Measurements from ENCODE around the gene GIGYF2. TPM values are rescaled to one million over a fixed set of nuclear protein-coding genes. Genes with fewer than 3 reads are reported as not detected.

Gene GIGYF2
- total and polyA plus RNA-seq, 2 donors from 2014 or later, result 13.5 to 79.8 TPM

- intact Hi-C loops (cut with DNase I), result no loop called here
- Histone ChIP-seq H3K4me3 (ENCODE audit: low read length in 3 of 3) (no peak overlapping the region), H3K9me3 (ENCODE audit: control insufficient read depth in 2 of 3, insufficient read depth in 1 of 3, low read length in 3 of 3) (no peaks in the 10 kb centered on the region), H3K9ac (ENCODE audit: low read length in 3 of 3) (no peak overlapping the region), H3K4me1 (ENCODE audit: control insufficient read depth in 2 of 3, insufficient read depth in 2 of 3, low read depth in 1 of 3, low read length in 3 of 3) (peaks cover 0 to 2% (median 0%) of the 10 kb centered on the region in 3 donors), H3K27ac (ENCODE audit: low read depth in 2 of 2, low read length in 2 of 2) (no peak overlapping the region), H3K27me3 (ENCODE audit: control insufficient read depth, insufficient read depth, low read length) (no peaks in the 10 kb centered on the region), H3K36me3 (ENCODE audit: control insufficient read depth in 2 of 3, insufficient read depth in 3 of 3, low read length in 3 of 3) (no peaks in the 10 kb centered on the region)
- DNase-seq (peak in 1 of 5 donors; percentile 31), FAIRE-seq (no peak)
- TF ChIP-seq CTCF (IDR thresholded peaks at IDR 0.05; ENCODE audit: borderline replicate concordance, extremely low read depth, insufficient read depth), result no peak
Observed at GRCh38 chr2:232871418-232871834, 174.3 kb downstream of the GIGYF2 start.

DNA sequence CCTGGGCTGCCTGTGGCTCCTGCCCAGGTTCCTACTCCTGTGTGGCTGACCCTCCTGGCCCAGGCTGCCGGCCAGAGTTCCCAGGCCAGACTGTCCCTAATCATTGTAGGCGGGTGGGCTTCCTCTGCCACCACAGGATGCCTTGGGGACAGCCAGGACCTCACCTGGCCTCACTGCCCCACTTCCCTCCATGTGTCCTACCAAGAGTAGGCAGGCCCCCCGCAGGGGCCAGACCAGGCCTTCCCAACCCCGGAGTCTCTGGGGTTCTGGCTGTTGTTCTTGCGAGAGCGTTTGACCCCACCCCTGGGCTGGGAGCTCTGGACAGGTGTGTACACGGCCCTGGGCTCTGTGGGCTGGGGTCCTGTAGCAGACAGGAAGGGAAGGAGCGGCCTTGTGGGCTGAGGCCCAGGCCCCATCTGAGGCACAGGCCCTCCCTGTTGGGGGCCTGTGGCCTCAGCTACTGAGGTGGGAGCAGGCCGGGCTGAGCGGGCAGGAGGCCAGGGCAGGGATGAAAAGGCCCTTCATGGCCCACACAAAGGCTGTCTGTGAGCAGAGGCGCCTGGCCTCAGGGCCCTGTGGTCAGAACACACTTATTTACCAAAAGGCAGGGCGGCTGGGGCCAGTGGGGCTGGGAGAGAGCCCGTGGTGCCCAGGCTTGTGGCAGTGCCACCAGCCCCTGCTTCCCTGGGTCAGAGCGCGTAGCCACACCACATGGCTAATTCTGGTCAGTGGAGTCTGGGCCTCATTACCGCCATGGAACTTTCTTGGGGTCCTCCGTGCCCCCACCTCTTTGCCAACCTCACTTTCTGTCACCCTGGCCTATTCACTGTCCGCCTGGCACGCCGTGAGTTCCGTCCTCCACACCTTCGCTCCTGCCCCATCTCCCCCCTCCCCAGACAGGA, 175.0 kb downstream of the GIGYF2 start:
- no peak overlapping the region for H3K9ac ChIP-seq (ENCODE audit: low read length in 3 of 3)
- no peak for FAIRE-seq
- no peak overlapping the region for H3K27ac ChIP-seq (ENCODE audit: low read depth in 2 of 2, low read length in 2 of 2)
- no peak for TF ChIP-seq CTCF (IDR thresholded peaks at IDR 0.05; ENCODE audit: borderline replicate concordance, extremely low read depth, insufficient read depth)
- peaks cover 0 to 2% (median 0%) of the 10 kb centered on the region in 3 donors for H3K4me1 ChIP-seq (ENCODE audit: control insufficient read depth in 2 of 3, insufficient read depth in 2 of 3, low read depth in 1 of 3, low read length in 3 of 3)
- intact Hi-C loops (cut with DNase I), result no loop called here
- H3K36me3 ChIP-seq (ENCODE audit: control insufficient read depth in 2 of 3, insufficient read depth in 3 of 3, low read length in 3 of 3), result no peaks in the 10 kb centered on the region
- peak in 2 of 5 donors; percentile 34 to 74 for DNase-seq
- H3K27me3 ChIP-seq (ENCODE audit: control insufficient read depth, insufficient read depth, low read length), result no peaks in the 10 kb centered on the region
- H3K4me3 ChIP-seq (ENCODE audit: low read length in 3 of 3), result no peak overlapping the region
- no peaks in the 10 kb centered on the region for H3K9me3 ChIP-seq (ENCODE audit: control insufficient read depth in 2 of 3, insufficient read depth in 1 of 3, low read length in 3 of 3)

DNA sequence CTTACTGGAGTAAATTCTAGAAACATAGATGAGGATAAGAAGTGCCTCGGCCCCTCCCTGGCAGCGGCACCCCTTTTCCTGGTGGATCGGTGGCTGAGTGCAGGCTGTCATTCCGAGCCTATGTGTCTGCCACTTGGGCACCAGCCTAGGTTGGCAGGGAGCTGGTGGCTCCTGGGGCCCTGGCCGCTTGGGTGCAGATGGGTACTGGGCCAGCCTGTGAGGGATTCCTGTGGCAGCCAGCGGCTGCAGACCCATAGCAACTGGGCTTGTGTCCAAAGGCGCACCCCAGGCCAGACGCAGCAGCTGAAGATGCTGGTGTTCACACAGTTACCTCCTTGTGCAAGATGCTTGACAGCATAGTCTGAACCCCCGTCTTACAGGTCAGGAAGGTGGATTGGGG, 175.7 kb downstream of the GIGYF2 start:
- no peak for TF ChIP-seq CTCF (IDR thresholded peaks at IDR 0.05; ENCODE audit: borderline replicate concordance, extremely low read depth, insufficient read depth)
- H3K9ac ChIP-seq (ENCODE audit: low read length in 3 of 3), result no peak overlapping the region
- peaks cover 0 to 2% (median 0%) of the 10 kb centered on the region in 3 donors for H3K4me1 ChIP-seq (ENCODE audit: control insufficient read depth in 2 of 3, insufficient read depth in 2 of 3, low read depth in 1 of 3, low read length in 3 of 3)
- H3K27me3 ChIP-seq (ENCODE audit: control insufficient read depth, insufficient read depth, low read length), result no peaks in the 10 kb centered on the region
- DNase-seq (peak in 2 of 5 donors; percentile 21 to 59), FAIRE-seq (no peak)
- no peak overlapping the region for H3K4me3 ChIP-seq (ENCODE audit: low read length in 3 of 3)
- H3K9me3 ChIP-seq (ENCODE audit: control insufficient read depth in 2 of 3, insufficient read depth in 1 of 3, low read length in 3 of 3), result no peaks in the 10 kb centered on the region
- intact Hi-C loops (cut with DNase I), result no loop called here
- no peak overlapping the region for H3K27ac ChIP-seq (ENCODE audit: low read depth in 2 of 2, low read length in 2 of 2)
- no peaks in the 10 kb centered on the region for H3K36me3 ChIP-seq (ENCODE audit: control insufficient read depth in 2 of 3, insufficient read depth in 3 of 3, low read length in 3 of 3)
